HG02571 (cell line): Measurements from ENCODE around the gene RNPS1.

ENCODE experiments used
- ATAC-seq: cut with Tn5 transposase; IDR thresholded peaks from one replicate; pipeline ENCODE4 v1.9.1; 2021; ENCODE audit warnings: mild to moderate bottlenecking, moderate library complexity; ENCODE audit not compliant: unreplicated experiment

RNPS1 gene, protein sequence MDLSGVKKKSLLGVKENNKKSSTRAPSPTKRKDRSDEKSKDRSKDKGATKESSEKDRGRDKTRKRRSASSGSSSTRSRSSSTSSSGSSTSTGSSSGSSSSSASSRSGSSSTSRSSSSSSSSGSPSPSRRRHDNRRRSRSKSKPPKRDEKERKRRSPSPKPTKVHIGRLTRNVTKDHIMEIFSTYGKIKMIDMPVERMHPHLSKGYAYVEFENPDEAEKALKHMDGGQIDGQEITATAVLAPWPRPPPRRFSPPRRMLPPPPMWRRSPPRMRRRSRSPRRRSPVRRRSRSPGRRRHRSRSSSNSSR

DNA sequence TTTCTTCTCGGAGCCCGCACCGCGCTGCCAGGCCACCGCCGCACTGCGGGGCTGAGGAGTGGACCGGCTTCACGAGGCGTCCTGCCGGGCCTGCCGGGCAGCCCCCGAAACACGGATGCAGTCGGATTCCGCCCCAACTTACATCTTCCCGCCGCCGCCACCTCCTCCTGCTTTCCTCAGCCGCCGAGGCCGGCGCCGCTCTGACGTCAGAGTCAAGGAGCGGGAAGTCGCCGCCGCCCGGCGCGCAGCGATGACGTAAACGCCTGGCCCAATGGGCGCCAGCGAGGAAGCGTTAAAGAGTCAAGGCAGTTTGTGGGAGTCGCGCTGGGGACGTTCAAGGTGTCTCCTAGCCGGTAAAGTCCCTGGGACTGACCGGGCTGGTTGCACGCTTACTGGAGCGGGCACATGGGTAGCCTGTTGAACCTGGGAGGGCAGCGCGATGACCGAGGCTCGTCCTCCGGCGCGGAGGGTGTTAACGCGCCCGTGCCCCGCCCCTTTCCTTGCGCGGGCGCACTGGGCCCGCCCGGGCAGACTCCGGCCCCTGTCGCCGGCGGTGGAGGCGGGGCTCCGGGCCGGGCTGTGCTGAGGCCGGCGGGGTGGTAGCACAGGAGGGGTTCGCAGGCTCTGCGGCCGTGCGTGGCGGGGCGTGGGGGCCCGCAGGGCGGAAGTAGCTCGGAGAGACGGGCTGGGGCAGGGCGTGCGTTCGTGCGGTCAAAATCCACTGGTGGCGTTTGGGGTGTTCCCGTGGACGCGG, at the start of gene RNPS1:
TSS of gene RNPS1 (minus strand) at position 214 of the 754 bp plus-strand sequence. CDS start 3,483 bp downstream, outside the sequence.
- peak; percentile 75 for ATAC-seq

DNA sequence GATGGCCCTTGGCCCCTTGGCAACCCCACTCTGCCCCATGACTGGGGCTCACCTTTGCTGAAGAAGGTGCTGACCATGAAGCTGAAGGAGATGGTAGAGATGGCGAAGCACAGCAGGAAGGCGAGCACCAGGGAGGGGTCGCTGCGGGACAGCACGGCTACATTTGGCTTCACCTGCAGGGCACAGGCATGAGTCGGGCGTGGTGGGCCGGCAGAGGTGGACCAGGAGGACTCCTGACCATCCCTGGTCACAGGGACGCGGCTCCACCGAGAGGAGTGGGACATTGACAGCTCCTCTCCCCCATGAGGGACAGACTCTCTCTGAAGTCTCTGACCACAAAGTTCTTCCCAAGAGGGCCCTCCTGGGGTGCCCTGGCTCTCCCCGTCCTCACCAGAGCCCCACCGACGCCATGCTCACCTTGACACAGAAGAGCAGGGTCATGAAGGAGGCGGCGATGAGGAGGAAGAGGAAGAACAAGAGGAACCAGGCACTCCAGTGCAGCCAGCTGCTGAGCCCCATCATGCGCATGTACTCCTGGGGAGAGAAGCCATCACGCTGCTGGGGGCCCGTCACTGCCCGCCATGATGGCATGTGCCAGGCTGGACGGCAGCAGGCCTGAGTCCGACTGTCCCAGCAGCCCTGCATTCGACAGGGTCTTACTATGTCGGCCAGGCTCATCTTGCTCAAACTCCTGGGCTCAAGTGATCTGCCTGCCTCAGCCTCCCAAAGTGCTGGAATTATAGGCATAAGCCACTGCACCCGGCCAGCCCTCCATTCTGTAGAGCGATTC, 49.5 kb upstream of the RNPS1 start:
- ATAC-seq: no peak

DNA sequence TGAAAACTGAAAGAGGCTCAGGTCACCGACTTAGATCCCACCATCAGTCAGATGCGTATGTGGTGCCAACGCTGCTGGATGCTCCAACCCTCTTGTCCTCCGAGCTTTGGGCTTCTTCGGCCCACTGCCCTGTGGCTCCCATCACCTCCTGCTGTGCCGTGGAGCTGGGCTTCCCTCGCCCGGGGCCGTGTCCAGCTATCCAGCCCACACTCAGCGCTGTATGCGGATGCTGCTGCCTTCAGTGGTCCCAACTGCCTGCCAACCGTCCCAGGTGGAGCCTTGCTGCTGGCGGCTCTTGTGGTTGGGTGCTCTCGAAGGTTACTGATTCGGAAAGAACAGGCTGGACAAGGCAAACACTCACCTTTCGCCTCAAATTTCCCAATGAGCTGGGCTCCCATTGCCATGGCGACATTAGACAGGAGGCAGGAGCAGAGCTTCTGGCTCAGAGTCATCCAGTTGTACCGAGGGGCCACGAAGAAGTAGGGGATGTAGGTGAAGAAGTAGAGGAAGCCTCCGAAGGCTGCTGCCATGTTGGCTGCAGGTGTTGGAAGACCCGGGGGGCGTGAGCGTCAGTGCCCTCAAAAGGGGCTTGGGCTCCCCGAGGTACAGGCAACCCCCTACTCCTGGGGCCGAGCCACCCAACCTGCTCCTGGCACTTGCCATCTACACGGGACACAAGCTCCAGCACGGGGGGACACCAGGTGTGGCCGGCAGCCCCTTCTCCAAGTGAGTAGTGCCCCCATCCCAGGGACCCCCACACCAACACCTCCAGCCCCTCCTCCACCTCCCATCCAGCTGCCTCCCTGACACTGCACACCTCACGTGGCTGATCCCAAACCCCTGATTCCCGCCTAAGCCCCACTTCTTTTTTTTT, 40.4 kb upstream of the RNPS1 start:
- ATAC-seq: no peak

DNA sequence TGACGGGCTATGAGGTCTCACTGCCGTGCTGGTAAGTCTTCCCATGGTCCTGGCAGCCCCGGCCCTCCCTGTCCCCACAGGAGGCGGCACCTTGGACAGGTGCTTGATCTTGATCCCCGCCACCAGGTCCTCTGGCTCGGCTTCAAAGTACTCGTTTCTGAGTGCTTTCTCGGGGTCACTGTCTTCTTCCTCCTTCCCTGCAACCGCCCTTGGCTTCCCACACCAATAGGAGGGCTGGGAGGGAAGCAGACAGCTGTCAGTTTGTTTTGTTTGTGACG, 31.9 kb upstream of the RNPS1 start:
- ATAC-seq: no peak

DNA sequence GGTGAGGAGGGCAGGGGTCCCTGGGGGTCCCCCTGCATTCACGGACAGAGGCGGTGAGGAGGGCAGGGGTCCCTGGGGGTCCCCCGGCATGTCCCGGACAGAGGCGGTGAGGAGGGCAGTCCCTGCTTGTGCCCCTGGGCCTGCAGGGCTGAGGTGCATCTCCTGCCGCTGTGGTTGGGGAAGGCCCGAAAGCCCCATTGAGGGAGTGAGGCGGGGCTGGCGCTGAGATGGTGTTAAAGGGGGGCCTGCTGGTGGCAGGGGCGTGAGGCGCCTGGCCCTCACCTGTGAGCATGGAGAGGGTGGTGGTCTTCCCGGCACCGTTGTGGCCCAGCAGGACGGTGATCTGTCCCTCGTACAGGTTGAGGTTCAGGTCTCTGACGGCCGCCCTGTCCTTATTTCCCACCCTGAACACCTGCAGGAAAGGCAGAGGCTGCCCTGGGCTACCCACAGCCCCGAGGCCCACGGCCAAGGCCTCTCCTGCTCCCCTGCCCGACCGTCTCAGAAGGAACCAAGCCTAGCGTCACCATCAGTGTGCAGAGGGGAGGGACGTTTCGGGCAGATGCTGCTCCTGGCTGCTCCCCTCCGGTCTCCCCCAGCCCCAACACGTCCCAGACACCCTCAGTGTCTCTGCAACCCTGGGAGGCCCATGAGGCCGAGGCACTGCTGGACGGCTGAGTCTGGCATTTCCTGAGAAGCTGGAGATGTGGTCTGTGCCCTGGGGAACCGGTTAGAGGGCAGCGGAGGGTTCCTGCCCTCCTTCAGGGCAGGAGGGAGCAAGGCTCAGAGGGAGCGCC, 31.4 kb upstream of the RNPS1 start:
- no peak for ATAC-seq

DNA sequence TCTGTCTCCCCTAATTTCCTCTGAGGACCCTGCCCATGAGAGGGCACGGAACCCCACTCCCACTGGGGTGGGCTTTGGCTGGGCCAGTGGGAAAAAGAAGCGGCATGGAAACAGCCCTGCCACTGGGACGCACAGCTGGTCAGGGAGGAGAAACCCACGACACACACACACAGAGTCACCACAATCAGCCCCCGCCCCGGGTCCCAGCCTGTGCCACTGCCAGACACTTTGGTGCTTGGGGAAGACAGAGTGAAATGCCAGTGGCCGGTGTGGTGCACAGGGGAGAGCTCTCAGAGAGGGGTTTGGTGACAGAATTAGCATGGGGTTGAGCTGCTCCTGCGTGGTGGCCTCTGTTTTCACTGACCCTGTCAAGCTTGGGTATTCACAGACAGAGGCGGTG, 30.7 kb upstream of the RNPS1 start:
- no peak for ATAC-seq

DNA sequence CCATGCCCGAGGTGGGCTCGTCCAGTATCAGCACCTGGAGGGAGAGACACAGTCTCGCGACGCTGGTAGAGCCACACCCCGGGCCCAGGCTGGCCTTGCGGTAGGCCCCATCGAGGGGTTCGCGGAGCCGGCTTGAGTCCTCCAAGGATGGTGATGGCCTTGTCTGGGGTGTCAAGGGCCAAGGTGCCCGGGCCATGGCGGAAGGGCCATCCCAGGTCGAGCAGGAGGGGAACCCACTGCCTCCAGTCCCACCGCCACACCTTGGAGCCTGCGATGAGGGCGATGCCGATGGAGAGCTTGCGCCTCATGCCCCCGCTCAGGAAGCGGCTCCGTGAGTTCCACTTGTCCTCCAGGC, 29.6 kb upstream of the RNPS1 start:
- no peak for ATAC-seq

DNA sequence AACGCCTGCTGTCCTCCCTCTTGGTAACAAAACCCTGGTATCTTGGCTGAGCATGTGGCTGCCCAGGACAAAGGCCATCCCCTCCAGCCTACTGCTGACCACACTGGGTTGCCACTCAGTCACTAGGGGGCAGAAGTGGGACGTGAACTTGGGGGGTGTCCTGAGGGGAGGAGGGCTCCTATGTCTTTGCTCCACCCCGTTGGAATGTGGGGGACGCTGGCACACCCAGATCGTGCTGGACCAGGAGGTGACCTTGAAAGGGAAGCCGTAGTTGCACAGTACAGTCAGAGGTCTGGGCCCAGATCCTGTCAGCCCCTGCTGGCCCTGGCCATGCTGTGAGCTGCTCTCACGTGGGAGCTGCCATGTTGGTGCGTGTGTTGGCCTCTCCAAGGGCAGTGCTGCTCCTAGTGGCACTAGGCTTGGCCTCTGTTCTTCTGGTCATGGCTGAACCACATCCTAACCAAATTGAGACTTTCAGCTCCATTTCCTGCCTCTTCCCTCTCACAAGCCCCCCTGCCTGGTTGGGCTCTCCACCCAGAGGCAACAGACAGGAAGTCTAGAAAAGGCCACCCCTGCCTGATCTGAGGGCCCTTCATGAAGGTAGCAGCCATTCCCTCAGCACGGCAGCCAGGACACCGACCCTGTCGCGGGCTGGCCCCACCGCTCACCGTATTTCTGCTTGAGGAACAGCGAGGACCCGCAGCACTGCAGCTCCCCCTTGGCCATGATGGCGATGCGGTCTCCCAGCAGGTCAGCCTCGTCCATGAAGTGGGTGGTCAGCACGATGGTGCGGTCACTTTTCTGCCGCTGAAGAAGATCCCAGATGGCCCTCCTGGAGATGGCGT, 29.0 kb upstream of the RNPS1 start:
- ATAC-seq: no peak

DNA sequence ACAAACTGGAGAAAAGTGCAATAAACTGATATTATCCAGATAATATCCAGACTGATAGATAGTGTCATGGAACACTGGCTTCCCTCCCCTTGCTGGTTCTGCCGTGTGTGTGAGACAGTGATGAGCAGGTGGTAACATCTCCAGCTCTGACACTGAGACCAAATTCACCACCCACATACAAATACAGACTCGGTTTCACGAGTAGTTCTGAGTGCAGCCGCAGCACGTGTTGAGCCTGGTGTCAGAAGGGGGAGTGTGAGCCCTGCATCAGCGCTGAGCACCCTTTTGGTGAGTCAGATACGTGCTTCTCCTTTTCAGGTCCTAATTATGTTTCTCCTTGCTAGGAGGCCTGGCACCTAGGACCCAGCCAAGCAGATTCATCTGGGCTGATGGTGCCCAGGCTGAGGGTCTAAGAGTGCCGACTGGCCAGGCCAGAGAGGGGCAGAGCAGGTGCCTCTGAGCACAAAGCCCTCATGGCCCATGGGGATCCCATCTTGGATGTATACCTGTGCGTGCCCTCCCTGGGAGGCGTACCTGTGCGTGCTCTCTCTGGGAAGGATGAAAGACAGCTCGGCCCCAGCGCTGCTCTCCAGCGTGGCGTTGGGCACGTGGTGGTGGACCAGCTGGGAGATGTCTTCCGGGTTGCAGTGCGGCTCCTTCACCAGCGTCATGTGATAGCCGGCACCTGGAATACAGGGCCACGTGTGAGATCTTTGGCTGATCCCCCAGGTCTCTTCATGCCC, 27.3 kb upstream of the RNPS1 start:
- ATAC-seq: peak; percentile 89

DNA sequence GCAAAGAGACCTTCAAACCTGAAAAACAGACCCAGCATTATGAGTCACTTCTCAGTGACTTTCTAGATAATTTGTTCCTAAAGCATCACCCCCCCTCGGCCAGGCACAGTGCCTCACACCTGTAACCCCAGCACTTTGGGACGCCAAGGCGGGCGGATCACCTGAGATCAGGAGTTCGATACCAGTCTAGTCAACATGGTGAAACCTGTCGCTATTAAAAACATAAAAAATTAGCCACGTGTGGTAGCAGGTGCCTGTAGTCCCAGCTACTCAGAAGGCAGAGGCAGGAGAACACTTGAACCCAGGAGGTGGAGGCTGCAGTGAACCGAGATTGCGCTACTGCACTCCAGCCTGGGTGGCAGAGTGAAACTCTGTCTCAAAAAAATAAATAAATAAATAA, 24.3 kb upstream of the RNPS1 start:
- no peak for ATAC-seq

DNA sequence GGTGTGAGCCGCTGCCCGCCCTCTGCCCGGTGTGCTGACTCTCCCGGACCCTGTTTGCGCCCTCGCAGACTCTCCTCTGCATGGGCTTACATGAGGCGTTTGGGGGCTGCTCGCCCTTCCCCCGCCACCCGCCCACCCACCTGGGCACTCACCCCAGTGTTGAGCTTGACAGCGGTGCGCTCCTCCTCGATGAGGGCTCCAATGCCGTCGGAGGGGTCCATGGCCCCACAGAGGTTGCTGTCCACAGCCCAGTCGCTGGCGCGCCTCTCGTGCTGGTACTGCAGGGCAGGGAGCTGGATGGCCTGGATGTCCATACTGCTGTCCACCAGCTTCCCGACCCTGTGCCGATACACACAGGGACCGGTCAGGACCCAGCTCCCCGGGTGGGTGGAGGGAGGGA, 21.4 kb upstream of the RNPS1 start:
- ATAC-seq: no peak

DNA sequence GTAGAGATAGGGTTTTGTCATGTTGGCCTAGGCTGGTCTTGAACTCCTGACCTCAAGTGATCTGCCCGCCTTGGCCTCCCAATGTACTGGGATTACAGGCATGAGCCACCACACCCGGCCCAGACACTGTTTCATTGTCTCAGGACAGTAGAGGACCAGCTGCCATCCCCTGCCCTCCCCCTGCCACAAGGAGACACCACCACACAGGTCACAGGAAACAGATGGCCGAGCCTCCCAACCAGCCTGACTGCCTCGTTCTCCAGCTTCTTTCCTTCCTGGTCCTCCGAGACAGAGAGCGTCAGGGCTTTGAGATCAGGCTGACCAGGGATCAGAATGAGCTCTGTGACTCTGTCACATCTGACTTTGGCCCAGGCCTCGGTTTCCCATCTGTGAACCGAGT, 20.8 kb upstream of the RNPS1 start:
- ATAC-seq: no peak

DNA sequence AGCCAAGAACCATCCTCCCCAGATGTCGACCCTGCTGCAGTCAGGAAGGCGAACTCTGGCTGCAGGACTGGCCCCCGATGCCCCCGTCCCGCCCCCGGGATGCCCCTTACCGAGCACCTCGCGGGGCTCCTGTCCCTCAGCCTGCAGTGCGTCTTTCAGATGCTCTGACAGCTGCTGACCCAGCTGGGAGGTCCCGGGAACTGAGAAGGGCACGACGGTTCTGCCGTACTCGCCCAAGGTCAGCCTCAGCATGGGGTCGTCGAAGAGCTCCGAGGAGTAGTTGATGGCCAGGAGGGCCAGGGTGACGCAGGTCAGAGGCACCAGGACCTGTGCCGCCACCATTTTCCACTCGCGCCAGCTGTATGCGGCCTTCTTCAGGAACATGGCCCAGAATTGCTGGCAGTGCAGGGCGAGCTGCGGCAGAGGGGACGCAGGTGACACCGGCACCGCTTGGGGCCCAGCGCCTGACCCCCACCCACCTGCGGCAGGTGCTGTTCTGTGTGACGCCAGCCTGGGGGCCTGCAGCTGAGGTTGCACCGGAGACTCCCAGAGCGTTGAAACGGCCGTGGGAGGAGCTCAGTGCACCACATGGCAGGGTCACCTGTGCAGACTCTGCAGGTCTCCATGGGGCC, 20.1 kb upstream of the RNPS1 start:
- ATAC-seq: no peak

DNA sequence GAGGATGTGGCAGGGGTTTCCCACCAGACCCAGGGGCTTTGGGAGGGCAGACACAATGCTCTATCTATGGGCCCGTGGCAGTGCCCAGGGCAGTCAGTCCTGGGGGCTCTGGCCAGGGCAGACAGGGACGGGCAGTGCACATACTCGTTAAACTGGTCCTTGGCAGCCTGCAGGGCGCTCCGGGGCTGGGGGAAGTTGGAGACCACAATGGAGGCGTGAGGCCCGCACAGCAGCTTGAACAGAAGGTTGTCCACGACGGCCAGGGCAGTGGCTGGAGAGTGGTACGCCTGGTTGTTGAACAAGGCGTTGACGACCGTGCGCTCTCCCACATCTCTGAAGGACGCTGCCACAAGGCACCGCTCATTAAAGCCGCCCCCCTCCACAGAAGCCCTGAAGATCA, 18.6 kb upstream of the RNPS1 start:
- ATAC-seq: no peak

DNA sequence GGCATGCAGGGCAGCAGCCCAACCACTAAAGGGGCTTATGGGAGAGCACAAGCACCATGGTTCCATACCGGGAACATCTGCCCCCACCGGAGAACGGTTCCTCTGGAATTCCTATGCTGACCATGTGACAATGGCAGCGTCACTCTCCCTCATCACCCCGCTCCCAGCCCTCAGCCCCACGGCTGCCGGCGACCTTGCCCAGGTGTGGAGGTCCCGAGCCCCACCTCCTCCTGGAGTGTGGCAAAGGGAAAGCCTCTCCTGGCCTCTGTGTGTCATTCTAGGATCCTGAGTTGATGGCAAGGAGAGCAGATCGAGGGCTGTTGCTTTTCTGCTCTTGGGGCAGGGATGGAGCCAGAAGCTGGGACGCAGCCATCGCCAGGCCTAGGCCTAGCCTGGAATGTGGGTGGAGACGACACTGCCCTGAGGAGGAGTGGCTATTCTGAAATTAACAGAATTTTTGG, 17.8 kb upstream of the RNPS1 start:
- no peak for ATAC-seq

DNA sequence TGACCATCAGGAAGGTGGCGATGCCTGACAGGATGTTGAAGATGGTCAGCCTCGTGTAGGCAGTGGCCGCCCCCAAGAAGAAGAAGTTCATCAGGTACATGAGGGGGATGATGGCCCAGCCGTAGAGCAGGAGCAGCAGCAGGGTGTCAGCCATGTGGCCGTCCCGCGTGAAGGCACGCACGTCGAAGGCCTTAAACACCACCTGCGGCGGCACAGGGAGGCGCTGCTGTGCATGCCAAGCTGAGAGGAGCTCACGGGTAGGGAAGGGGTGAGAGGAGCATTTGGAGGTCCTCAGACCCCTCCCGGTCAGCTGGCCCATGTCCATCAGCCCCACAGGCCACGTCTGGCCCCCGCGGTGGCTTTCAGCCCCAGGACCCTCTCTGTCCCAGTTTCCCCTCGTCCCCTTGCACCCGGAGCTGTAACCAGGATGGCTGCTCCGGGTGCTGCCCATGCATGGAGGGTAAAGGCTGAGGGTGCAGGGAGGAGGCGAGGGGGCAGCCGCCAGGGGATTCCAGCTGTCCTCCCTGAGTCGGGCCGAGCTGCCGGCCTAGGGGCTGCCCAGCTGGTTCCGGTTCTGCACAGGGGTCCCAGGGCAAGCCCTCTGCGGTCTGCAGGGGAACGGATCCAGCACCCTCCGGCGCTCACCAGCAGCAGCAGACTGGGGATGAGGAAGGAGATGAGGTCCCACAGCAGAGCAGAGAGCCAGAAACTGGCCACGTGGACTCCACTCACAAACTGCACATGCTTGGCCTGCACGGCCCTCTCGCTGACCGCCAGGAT, 17.1 kb upstream of the RNPS1 start:
- ATAC-seq: no peak

DNA sequence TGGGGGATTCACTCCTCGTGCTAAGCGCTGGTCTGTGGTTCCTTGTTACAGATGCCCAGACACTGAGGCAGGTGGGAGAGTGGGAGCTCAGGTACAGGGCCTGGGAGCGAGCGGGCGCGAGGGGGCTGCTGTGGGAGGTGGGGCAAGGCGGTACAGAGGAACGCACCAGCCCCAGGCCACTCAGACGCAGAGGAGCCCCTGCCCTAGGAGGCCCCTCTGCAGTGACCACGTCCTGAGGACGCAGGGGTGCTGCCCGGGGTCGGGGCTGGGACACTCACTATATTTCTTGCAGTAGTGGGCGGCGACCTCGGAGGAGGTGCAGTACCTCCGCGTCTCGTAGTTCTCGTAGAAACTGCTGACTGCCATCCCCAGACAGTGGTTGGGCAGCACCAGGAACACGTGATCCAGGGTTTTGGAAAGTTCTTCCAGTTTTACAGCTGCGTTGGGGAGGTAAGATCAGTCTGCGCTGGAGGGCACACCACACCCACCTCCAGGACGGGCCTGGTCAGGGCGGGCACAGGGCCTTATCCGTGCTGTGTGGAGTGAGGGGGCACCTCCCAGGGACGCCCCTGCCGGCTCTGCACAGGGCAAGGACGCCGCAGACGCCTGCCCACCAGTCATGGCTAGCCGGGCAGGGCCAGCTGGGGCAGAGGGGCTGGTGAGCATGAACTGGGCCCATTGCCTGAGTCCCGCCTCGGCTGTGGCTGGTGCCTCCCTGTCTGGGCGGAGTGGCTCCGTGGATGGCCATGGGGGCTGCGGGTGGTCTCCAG, 16.3 kb upstream of the RNPS1 start:
- no peak for ATAC-seq
